Measurements from ENCODE around the gene FNDC3B.

FNDC3B gene

GRCh38 chr3:172030181-172030580, 9.2 kb upstream of the FNDC3B start:
- no peak for DNase-seq
- intact Hi-C loops (cut with DNase I): loop anchor here (10.0 kb wide), 4 partner anchors 105 to 385 kb away; partner anchors contain the start of gene TMEM212

- intact Hi-C loops (cut with DNase I): loop anchor here (10.0 kb wide), 4 partner anchors 103 to 387 kb away; partner anchors contain the start of gene TMEM212
Observed at GRCh38 chr3:172031996-172032395, 7.4 kb upstream of the FNDC3B start.

GRCh38 chr3:172033396-172033795, 6.0 kb upstream of the FNDC3B start:
- intact Hi-C loops (cut with DNase I): loop anchor here (10.0 kb wide), 4 partner anchors 101 to 389 kb away; partner anchors contain the start of gene TMEM212
- no peak for DNase-seq

More at GRCh38 chr3:172031996-172032395, 7.4 kb upstream of the FNDC3B start:
- DNase-seq: no peak

GRCh38 chr3:172034786-172035685, 4.3 kb upstream of the FNDC3B start:
- no peak for DNase-seq
- intact Hi-C loops (cut with DNase I): loop anchor here (10.0 kb wide), 4 partner anchors 100 to 390 kb away; partner anchors contain the start of gene TMEM212

- no peak for DNase-seq
- intact Hi-C loops (cut with DNase I): loop anchor here (10.0 kb wide), 4 partner anchors 98 to 392 kb away; partner anchors contain the start of gene TMEM212
Observed at GRCh38 chr3:172036541-172037215, 2.7 kb upstream of the FNDC3B start.

- intact Hi-C loops (cut with DNase I): loop anchor here (10.0 kb wide), 4 partner anchors 96 to 394 kb away; partner anchors contain the start of gene TMEM212
- DNase-seq: no peak
Observed at GRCh38 chr3:172038798-172039435, 461 bp upstream of the FNDC3B start.

GRCh38 chr3:172040078-172040980, 951 bp downstream of the FNDC3B start:
- intact Hi-C loops (cut with DNase I): loop anchor here (10.0 kb wide), 1 partner anchor 164 kb away; no protein-coding TSS in a partner anchor
- peak; percentile 28 to 91 (median 39) for DNase-seq

- intact Hi-C loops (cut with DNase I): loop anchor here (10.0 kb wide), 1 partner anchor 164 kb away; no protein-coding TSS in a partner anchor
- no peak for DNase-seq
Observed at GRCh38 chr3:172040981-172041963, 1.9 kb downstream of the FNDC3B start.

- intact Hi-C loops (cut with DNase I): loop anchor here (10.0 kb wide), 1 partner anchor 163 kb away; no protein-coding TSS in a partner anchor
- no peak for DNase-seq
Observed at GRCh38 chr3:172042136-172042662, 2.8 kb downstream of the FNDC3B start.

GRCh38 chr3:172042663-172043179, 3.3 kb downstream of the FNDC3B start:
- intact Hi-C loops (cut with DNase I): loop anchor here (10.0 kb wide), 1 partner anchor 162 kb away; no protein-coding TSS in a partner anchor
- DNase-seq: peak in 1 of 10 donors; percentile 40

GRCh38 chr3:172043233-172043632, 3.9 kb downstream of the FNDC3B start:
- intact Hi-C loops (cut with DNase I): loop anchor here (10.0 kb wide), 1 partner anchor 162 kb away; no protein-coding TSS in a partner anchor
- no peak for DNase-seq

- intact Hi-C loops (cut with DNase I): loop anchor here (10.0 kb wide), 1 partner anchor 161 kb away; no protein-coding TSS in a partner anchor
- no peak for DNase-seq
Observed at GRCh38 chr3:172043766-172044165, 4.4 kb downstream of the FNDC3B start.

- intact Hi-C loops (cut with DNase I): loop anchor here (10.0 kb wide), 1 partner anchor 160 kb away; no protein-coding TSS in a partner anchor
- no peak for DNase-seq
Observed at GRCh38 chr3:172044833-172045585, 5.6 kb downstream of the FNDC3B start.

- no peak for DNase-seq
- intact Hi-C loops (cut with DNase I): loop anchor here (10.0 kb wide), 1 partner anchor 158 kb away; no protein-coding TSS in a partner anchor
Observed at GRCh38 chr3:172046268-172046915, 7.0 kb downstream of the FNDC3B start.

GRCh38 chr3:172047567-172048115, 8.3 kb downstream of the FNDC3B start:
- intact Hi-C loops (cut with DNase I): loop anchor here (10.0 kb wide), 1 partner anchor 157 kb away; no protein-coding TSS in a partner anchor
- no peak for DNase-seq

Data from posterior cingulate gyrus (tissue), 11 donors.